AG04449 (cell line): ENCODE measurements around the gene TMEM255B.
"Not testable (repeated sequence)": the region's sequence is repeated elsewhere in the genome, so short reads cannot be mapped to it uniquely, and the experiment has no call there.

Experiments
- CTCF ChIA-PET: fragments of 350-600 bp; formaldehyde crosslinking; extraction: SDS; loops from one replicate; lab custom pipeline; 2021; ENCODE audit warnings: antibody characterized with exemption; lab: Yijun Ruan, JAX
- POLR2A ChIA-PET: fragments of 400-600, 350-600 bp; formaldehyde crosslinking; extraction: SDS; loops from one replicate; lab custom pipeline; 2020; ENCODE audit warnings: antibody characterized with exemption, inconsistent platforms; lab: Yijun Ruan, JAX
- DNase-seq: peaks from one replicate; pipeline ENCODE4 v3.0.0-alpha.2; 2010; ENCODE audit warnings: low read depth, low spot score
- H3K4me3 ChIP-seq: 2 replicates; pipeline ENCODE4 v1.5.1; 2011; ENCODE audit warnings: low read depth, mild to moderate bottlenecking, control low read depth, low read length
- CTCF ChIP-seq: IDR thresholded peaks from one replicate; pipeline ENCODE4 v1.5.1; 2011; ENCODE audit warnings: mild to moderate bottlenecking, moderate library complexity, low read length, control low read depth, inconsistent platforms; ENCODE audit not compliant: insufficient read depth; ENCODE audit errors: missing control alignments

Gene TMEM255B

GRCh38 chr13:113823771-113824170 is 64.7 kb downstream of the TMEM255B start:
- no peak for DNase-seq
- no peak overlapping the region for H3K4me3 ChIP-seq
- no peak for TF ChIP-seq CTCF
- ChIA-PET CTCF (interaction anchor here (1.4 kb wide), 1 partner anchor 123 kb away, joined by 6 read pairs; no protein-coding TSS in a partner anchor), POLR2A (no interaction called here)

GRCh38 chr13:113825841-113826240 is 66.8 kb downstream of the TMEM255B start:
- TF ChIP-seq CTCF: no peak
- H3K4me3 ChIP-seq: no peak overlapping the region
- ChIA-PET CTCF (no interaction called here), POLR2A (no interaction called here)
- no peak for DNase-seq

- DNase-seq, H3K4me3 ChIP-seq, CTCF ChIA-PET, POLR2A ChIA-PET: not testable (repeated sequence)
Observed at GRCh38 chr13:113826446-113826845, 67.4 kb downstream of the TMEM255B start.

DNA sequence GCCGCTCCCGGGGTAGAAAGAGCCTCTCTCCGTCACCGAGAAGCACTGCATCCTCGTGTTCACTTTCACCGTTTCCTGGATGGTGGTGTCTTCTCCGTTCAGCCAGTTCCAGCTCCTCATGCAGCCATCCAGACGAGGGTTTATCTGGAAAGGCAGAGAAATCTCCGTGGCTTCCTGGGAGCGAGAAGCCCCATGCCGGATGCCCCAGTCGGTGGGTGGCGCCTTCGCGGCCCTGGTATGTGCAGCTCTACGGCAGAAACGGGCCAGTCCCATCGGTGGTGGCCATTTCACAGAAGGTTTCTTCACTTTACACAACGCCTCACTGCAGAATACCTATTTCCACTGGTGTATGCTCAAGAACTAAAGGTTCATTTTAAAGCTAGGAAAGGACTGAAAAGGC is 68.0 kb downstream of the TMEM255B start:
- POLR2A ChIA-PET: no interaction called here
- no peak for DNase-seq
- H3K4me3 ChIP-seq: no peak overlapping the region
- TF ChIP-seq CTCF: no peak
- CTCF ChIA-PET: no interaction called here

DNA sequence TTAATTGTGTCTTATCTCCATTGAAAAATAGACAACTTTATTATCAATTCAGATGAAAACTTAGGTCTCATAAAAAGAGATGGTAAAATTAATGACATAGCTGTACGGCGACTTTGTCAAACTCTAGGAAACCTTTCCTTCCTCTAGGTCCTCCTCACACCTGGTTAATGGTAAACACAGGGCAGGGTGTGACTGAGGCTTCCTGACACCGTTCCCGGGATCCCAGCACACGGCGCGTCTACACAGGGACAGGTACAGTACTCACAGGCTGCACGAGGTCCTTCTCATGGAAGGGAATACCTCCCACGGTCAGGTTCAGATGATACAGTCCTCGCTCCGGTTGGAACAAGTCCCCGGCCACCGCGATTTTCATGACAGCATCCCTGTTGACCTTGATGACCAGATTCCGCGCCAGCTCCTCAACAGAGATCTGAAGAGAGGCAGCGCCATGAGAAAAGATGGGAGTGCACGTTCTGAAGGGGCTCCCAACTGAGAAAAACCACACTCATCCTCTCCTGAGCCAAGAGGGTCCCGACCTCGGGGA is 69.3 kb downstream of the TMEM255B start:
- no peak for TF ChIP-seq CTCF

DNA sequence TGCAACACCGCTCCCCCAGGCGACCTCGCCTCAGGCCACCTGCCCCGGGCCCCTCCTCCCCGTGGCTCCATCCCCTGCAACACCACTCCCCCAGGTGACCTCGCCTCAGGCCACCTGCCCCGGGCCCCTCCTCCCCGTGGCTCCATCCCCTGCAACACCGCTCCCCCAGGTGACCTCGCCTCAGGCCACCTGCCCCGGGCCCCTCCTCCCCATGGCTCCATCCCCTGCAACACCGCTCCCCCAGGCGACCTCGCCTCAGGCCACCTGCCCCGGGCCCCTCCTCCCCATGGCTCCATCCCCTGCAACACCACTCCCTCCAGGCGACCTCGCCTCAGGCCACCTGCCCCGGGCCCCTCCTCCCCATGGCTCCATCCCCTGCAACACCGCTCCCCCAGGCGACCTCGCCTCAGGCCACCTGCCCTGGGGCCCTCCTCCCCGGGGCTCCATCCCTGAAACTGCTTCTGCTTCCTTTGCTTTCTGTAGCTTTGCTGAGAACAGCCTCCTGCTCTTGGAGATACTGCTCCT is 71.5 kb downstream of the TMEM255B start:
- DNase-seq, CTCF ChIA-PET, H3K4me3 ChIP-seq: not testable (repeated sequence)
- POLR2A ChIA-PET: interaction anchor here (1.4 kb wide), 1 partner anchor 24 kb away, joined by 3 read pairs; no protein-coding TSS in a partner anchor

More for the DNA sequence above, 69.3 kb downstream of the TMEM255B start:
- ChIA-PET POLR2A (no interaction called here), CTCF (no interaction called here)
- no peak overlapping the region for H3K4me3 ChIP-seq
- DNase-seq: no peak

DNA sequence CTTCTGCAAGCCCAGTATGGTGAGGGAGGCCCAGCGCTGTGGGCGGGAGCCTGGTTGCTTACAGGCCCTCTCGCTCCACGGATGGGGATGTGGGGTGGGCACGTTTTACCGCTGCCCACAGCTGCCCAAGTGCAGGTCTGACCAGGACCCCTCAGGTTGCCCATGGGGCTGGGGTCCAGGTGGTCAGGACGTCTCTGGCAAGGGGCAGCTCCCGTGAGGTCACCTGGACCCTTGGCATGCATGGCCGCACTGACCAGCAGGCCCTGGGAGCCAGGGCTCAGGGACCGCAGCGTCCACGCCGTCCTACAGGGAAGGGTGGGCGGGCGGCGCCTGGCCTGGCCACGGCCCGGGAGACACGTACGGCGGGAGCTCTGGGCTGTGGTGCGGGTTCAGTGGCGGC is 72.0 kb downstream of the TMEM255B start:
- CTCF ChIA-PET: no interaction called here
- POLR2A ChIA-PET: interaction anchor here (1.4 kb wide), 1 partner anchor 23 kb away, joined by 3 read pairs; no protein-coding TSS in a partner anchor
- no peak for TF ChIP-seq CTCF

More for the DNA sequence above, 72.0 kb downstream of the TMEM255B start:
- no peak overlapping the region for H3K4me3 ChIP-seq
- no peak for DNase-seq
